ENCODE measurements around the gene RIMOC1.

- no peak for TF ChIP-seq POLR2A (IDR thresholded peaks at IDR 0.05; ENCODE audit: extremely low read depth, insufficient read length)
- no peak for TF ChIP-seq CTCF (IDR thresholded peaks at IDR 0.05; ENCODE audit: low read depth, low read length)
- no peak for TF ChIP-seq MYC (IDR thresholded peaks at IDR 0.05; ENCODE audit: low read depth, low read length)
- TF ChIP-seq MAX (IDR thresholded peaks at IDR 0.05; ENCODE audit: low read depth, low read length): no peak
These were observed 45.3 kb upstream of the RIMOC1 start for GRCh38 chr5:41858890-41859289.

Data from NB4 (cell line).